Motor neuron (in vitro differentiated cells): ENCODE results near the gene MAP2K5. TPM values are rescaled to one million over a fixed set of nuclear protein-coding genes. Genes with fewer than 3 reads are reported as not detected.

Experiments
- ATAC-seq, 8 experiments: fragments of 200-7000 bp; cut with Tn5 transposase; replicated peaks in 6 of 8; 2 replicates each; pipeline ENCODE4 v1.8.0; 2021; ENCODE audit warnings: mild to moderate bottlenecking in 8 of 8, moderate library complexity in 8 of 8
- H3K27ac ChIP-seq, 2 donors: fragments of 250-450 bp; sonication (Bioruptor Pico); 2 replicates each; pipeline ENCODE4 v1.9.0; 2021; ENCODE audit warnings: antibody characterized with exemption in 2 of 2, mild to moderate bottlenecking in 2 of 2, moderate library complexity in 1 of 2
- H3K4me1 ChIP-seq, 2 donors: fragments of 250-450 bp; sonication (Bioruptor Pico); replicated peaks in 1 of 2; 2 replicates each; pipeline ENCODE4 v1.6.1; 2021; ENCODE audit warnings: antibody characterized with exemption in 2 of 2, mild to moderate bottlenecking in 2 of 2, moderate library complexity in 1 of 2
- H3K4me3 ChIP-seq, 5 donors: fragments of 250-450 bp; sonication (Bioruptor Pico); 2 replicates each; pipeline ENCODE4 v1.9.0; 2021; ENCODE audit warnings: antibody characterized with exemption in 5 of 5, mild to moderate bottlenecking in 5 of 5, moderate library complexity in 4 of 5
- WGBS, 10 experiments: fragments of 450-650 bp; shearing (Covaris generic); methylation state at CpG; one replicate each; pipeline ENCODE4 v1.0.0; 2022; 5-methylcytosine and 5-hydroxymethylcytosine counted together
- in situ Hi-C, 9 experiments: fragments of 400-800 bp; cut with MboI; loops; one replicate each; pipeline ENCODE4 v1.15.0; 2021; ENCODE audit warnings: low sequenced_read_pairs in 9 of 9, low pct_unique_long_range_greater_than_20kb in 2 of 9; ENCODE audit not compliant: unreplicated experiment in 9 of 9
- total RNA-seq, 8 experiments: library from RNA; unstranded; fragments of 300-600 nt; gene quantifications; 2 replicates each; pipeline versions ENCODE4 v1.2.3 to v1.2.4, GENCODE V29; 2022

MAP2K5 gene
- total RNA-seq, 8 experiments from 2014 or later, result 5.3 to 22.6 (median 10.6) TPM

GRCh38 chr15:67551207-67551743 is 8.8 kb downstream of the MAP2K5 start:
- Histone ChIP-seq H3K4me3 (no peak overlapping the region), H3K27ac (no peak overlapping the region), H3K4me1 (peaks cover 9 to 18% of the 10 kb centered on the region in 2 donors)
- in situ Hi-C loops, result no loop called here
- WGBS, 10 experiments, result 100% methylated on average over 1 of the region's 1 CpG; no CpG with 5 or more reads in 7 of the 10 experiments
- no peak for ATAC-seq

DNA sequence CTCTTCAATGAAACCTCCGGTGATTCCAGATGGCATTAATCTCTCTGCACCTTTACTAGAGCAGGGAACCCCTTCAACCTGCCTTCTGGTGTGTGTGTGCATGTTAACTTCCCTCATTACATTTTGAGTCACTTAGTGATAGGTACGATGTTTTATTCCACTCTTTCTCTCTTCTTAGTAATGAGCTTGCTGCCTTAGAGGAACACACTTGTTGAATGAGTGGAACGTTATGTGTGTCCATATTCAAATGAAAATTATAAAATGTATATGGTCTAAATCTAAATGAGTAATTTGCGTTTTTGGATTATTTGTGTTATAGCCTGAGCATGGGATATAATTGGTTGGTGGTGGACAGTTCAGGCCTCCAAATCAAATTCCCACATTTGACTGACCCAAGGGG is 12.1 kb downstream of the MAP2K5 start:
- Histone ChIP-seq H3K4me1 (peaks cover 3 to 4% of the 10 kb centered on the region in 2 donors), H3K27ac (no peak overlapping the region), H3K4me3 (no peak overlapping the region)
- no peak for ATAC-seq
- 67 to 100% (median 89%) methylated on average over 1 to 4 of the region's 4 CpGs; no CpG with 5 or more reads in 1 of the 10 experiments for WGBS, 10 experiments
- in situ Hi-C loops, result no loop called here

- no peaks in the 10 kb centered on the region for H3K4me1 ChIP-seq
- 50 to 100% (median 87%) methylated on average over 1 to 3 of the region's 3 CpGs for WGBS, 10 experiments
- H3K27ac ChIP-seq, result no peak overlapping the region
- in situ Hi-C loops, result no loop called here
- no peak overlapping the region for H3K4me3 ChIP-seq
- ATAC-seq, result no peak
Observed at GRCh38 chr15:67556976-67557570, 14.6 kb downstream of the MAP2K5 start.

GRCh38 chr15:67558502-67558901 is 16.0 kb downstream of the MAP2K5 start:
- Histone ChIP-seq H3K27ac (no peak overlapping the region), H3K4me1 (peaks cover under 1 to 1% of the 10 kb centered on the region in 2 donors), H3K4me3 (no peak overlapping the region)
- in situ Hi-C loops, result no loop called here
- ATAC-seq, result no peak
- 67 to 100% (median 94%) methylated on average over 1 to 4 of the region's 4 CpGs; no CpG with 5 or more reads in 2 of the 10 experiments for WGBS, 10 experiments

DNA sequence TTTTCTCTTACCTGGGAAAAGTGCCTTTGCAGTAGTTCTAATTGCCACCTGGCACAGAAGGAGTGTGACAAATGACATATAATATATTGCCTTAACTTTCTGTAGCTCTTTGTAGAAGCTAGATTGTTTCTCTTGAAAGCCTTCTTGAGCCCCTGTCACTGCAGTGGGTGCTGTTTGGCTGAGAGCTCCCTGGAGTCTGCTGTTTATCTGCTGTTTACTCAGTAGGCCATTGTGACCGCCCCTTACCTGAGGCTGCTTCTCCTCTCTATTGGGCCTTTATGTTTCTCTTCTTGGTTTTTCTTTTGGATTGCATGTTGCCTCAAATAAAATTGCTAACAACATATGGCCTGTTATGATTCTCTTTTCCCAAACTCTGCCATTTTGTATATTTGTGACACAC is 16.7 kb downstream of the MAP2K5 start:
- 100% methylated on average over 1 of the region's 1 CpG; no CpG with 5 or more reads in 2 of the 10 experiments for WGBS, 10 experiments
- no peak for ATAC-seq
- H3K27ac ChIP-seq, result no peak overlapping the region
- in situ Hi-C loops, result no loop called here
- peaks cover 6% of the 10 kb centered on the region in 2 donors for H3K4me1 ChIP-seq
- no peak overlapping the region for H3K4me3 ChIP-seq

DNA sequence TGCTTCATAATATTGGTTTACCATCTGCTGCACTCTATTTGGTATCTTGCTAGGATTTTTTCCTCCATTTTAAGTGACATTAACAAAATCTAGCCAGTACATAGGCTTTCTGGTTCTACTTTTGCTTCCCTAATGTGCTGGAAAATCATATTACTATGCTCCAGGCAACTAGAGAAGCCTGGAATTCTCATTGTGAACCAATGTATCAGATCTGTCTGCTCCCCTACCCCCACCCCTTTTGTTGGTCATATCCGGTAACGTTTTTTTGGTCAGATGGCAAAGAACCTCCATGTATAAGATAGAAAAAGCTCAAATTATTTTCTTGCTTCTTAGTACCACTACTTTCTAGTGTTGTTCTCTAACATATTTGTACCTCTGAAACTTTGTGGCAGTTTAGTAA is 17.1 kb downstream of the MAP2K5 start:
- in situ Hi-C loops, result no loop called here
- WGBS, 10 experiments, result 83 to 100% (median 100%) methylated on average over 2 of the region's 2 CpGs
- no peak for ATAC-seq
- Histone ChIP-seq H3K27ac (no peak overlapping the region), H3K4me3 (no peak overlapping the region), H3K4me1 (peaks cover 7 to 8% of the 10 kb centered on the region in 2 donors)

- 22 to 100% (median 96%) methylated on average over 1 of the region's 1 CpG; no CpG with 5 or more reads in 2 of the 10 experiments for WGBS, 10 experiments
- ATAC-seq, result no peak
- Histone ChIP-seq H3K4me1 (peaks cover 11 to 12% of the 10 kb centered on the region in 2 donors), H3K27ac (no peak overlapping the region), H3K4me3 (no peak overlapping the region)
- in situ Hi-C loops, result no loop called here
Observed at GRCh38 chr15:67560320-67560719, 17.8 kb downstream of the MAP2K5 start.

DNA sequence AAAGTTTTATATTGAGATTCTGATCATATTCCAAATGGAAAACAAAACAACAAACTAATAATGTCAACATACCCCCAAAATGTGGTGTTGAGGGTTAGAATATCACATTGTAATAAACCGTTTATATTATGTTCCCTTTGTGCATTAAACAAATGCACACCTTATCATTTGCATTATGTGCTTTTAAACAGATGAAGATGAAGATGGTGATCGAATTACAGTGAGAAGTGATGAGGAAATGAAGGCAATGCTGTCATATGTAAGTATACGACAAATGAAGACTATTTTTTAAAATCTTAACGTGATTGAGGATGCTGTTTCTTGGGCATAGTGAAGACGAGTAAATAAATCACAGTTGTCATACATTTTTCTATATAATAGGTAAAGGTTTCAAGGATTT is 20.6 kb downstream of the MAP2K5 start:
- in situ Hi-C loops, result no loop called here
- WGBS, 10 experiments, result 60 to 100% (median 88%) methylated on average over 1 to 5 of the region's 5 CpGs
- no peak overlapping the region for H3K27ac ChIP-seq
- no peak overlapping the region for H3K4me3 ChIP-seq
- no peak for ATAC-seq
- peaks cover 11 to 12% of the 10 kb centered on the region in 2 donors for H3K4me1 ChIP-seq

DNA sequence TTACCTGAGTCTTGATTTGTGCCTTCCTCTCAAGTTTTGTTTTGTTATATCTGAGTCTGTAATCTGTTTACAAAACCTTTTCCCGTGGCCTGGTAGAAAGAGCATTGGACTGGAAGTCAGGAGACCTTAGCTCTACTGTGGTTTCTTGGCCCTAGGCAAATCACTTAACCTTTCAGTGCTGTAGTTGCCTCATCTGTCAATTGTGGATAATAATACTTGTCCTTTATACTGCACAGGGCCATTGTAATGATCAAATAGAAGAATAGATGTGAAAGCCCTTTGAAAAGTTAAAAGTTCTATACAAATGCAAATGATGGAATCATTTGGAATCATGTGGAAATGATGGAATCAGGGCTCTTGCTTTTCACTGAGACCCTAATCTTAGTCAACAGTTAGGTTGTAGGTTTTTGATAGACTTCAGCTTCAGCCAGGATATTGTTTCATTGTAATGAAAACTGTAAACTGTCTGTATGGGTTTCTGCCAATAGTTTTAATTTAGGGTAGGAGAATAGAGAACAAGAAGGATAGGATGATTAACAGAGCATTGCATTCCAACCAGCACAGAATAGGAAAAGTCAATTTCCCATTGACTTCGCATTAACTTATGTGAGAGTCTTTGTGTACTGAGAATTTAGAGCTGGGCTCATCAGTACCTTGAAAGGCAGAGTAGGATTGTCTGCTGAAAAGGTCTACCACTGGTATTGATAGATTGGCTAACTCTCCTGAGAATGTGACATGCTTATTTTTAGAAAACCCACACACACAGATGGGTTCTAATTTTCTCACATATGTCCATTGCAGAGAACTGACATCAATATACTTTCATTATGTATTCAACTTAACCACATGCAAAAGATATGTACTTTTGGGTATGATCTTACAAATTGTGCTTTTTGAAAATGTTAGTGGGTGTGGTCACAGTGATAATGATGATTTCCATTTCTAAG is 21.8 kb downstream of the MAP2K5 start:
- peak in 6 of 8 experiments; percentile 45 to 89 (median 73) for ATAC-seq
- 0 to 100% (median 30%) methylated on average over 1 to 2 of the region's 2 CpGs; no CpG with 5 or more reads in 1 of the 10 experiments for WGBS, 10 experiments
- in situ Hi-C loops, result no loop called here
- Histone ChIP-seq H3K4me3 (no peak overlapping the region), H3K27ac (no peak overlapping the region), H3K4me1 (peaks cover 11 to 12% of the 10 kb centered on the region in 2 donors)

DNA sequence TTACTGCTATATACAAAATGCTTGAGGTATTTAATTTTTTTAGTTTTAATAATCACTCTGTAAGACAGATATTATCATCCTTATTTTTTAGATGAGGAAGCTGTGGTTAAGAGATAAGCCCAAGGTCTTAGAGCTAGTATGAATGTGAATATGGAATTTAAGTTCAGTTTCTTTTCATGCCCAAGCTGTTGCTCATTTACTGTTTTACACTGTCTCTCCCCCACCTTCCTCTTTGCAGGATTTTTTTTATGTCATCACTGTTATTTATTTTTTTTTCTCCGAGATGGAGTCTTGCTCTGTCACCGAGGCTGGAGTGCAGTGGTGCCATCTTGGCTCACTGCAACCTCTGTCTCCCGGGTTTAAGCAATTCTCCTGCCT is 22.5 kb downstream of the MAP2K5 start:
- in situ Hi-C loops, result no loop called here
- Histone ChIP-seq H3K4me3 (no peak overlapping the region), H3K4me1 (peaks cover 11 to 12% of the 10 kb centered on the region in 2 donors), H3K27ac (no peak overlapping the region)
- peak in 2 of 8 experiments; percentile 48 to 51 for ATAC-seq
- 57 to 93% (median 67%) methylated on average over 1 to 3 of the region's 3 CpGs; no CpG with 5 or more reads in 3 of the 10 experiments for WGBS, 10 experiments

DNA sequence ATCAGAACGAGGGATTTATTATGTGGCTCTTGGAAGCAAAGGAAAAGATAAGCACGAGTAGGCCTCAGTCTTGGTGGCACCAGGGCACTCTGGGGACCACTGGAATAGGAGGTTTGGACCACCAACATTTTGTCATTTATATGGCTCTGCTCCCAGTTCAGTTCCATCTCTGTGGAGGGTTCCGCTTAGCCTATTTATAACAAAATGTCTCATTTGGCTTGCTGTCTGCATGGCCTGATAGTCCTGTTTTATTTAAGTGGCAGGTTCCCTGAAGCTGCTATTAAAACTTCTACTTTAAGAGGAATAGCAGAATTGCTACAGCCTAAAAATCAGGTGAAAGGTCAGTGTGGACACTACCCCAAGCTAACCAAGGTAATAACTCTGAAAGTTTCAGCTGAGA is 27.2 kb downstream of the MAP2K5 start:
- WGBS, 10 experiments, result 73 to 100% (median 82%) methylated on average over 1 to 3 of the region's 3 CpGs; no CpG with 5 or more reads in 2 of the 10 experiments
- Histone ChIP-seq H3K27ac (no peak overlapping the region), H3K4me3 (no peak overlapping the region), H3K4me1 (peaks cover 7 to 13% of the 10 kb centered on the region in 2 donors)
- in situ Hi-C loops, result no loop called here
- ATAC-seq, result no peak

- no peak for ATAC-seq
- 78 to 100% (median 97%) methylated on average over 2 to 4 of the region's 4 CpGs; no CpG with 5 or more reads in 1 of the 10 experiments for WGBS, 10 experiments
- Histone ChIP-seq H3K27ac (no peak overlapping the region), H3K4me3 (no peak overlapping the region), H3K4me1 (peaks cover 4 to 11% of the 10 kb centered on the region in 2 donors)
- in situ Hi-C loops, result no loop called here
Observed at GRCh38 chr15:67570875-67571647, 28.6 kb downstream of the MAP2K5 start.
